Endothelial cell of hepatic sinusoid (primary cell): ENCODE results near the gene AFM.

Experiments used
- in situ Hi-C: cut with HindIII; loops from 2 replicates; pipeline ENCODE4 v1.10.0; 2017; ENCODE audit warnings: low sequenced_read_pairs

AFM gene, protein sequence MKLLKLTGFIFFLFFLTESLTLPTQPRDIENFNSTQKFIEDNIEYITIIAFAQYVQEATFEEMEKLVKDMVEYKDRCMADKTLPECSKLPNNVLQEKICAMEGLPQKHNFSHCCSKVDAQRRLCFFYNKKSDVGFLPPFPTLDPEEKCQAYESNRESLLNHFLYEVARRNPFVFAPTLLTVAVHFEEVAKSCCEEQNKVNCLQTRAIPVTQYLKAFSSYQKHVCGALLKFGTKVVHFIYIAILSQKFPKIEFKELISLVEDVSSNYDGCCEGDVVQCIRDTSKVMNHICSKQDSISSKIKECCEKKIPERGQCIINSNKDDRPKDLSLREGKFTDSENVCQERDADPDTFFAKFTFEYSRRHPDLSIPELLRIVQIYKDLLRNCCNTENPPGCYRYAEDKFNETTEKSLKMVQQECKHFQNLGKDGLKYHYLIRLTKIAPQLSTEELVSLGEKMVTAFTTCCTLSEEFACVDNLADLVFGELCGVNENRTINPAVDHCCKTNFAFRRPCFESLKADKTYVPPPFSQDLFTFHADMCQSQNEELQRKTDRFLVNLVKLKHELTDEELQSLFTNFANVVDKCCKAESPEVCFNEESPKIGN

DNA sequence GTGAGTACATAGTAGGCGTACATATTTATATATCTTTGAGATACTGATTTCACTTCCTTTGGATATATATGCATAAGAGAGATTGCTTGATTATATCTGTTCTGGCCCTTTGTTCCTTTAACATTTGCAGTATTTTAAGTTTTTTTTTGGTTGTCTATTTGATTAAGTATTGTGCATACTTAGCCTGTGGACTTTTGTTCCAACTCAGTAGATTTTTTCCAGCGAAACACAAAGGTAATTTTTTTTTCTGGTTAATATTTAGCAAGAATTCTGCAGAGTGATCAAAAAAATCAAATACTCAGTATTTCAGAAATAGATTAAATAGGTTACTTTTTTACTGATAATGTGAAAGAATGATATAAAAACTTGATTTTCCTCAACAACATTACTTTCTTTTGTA is at the start of gene AFM:
AFM (plus strand) TSS at position 388 of the 400 bp plus-strand sequence. CDS start 31 bp downstream, outside the sequence.
- in situ Hi-C loops, result no loop called here

DNA sequence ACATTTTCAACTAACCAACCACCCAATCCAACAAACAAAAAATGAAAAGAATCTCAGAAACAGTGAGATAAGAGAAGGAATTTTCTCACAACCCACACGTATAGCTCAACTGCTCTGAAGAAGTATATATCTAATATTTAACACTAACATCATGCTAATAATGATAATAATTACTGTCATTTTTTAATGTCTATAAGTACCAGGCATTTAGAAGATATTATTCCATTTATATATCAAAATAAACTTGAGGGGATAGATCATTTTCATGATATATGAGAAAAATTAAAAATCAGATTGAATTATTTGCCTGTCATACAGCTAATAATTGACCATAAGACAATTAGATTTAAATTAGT is 49.8 kb upstream of the AFM start:
- in situ Hi-C loops, result loop anchor here (5.0 to 10.0 kb wide), 2 partner anchors 34 to 63 kb away; no protein-coding TSS in a partner anchor

DNA sequence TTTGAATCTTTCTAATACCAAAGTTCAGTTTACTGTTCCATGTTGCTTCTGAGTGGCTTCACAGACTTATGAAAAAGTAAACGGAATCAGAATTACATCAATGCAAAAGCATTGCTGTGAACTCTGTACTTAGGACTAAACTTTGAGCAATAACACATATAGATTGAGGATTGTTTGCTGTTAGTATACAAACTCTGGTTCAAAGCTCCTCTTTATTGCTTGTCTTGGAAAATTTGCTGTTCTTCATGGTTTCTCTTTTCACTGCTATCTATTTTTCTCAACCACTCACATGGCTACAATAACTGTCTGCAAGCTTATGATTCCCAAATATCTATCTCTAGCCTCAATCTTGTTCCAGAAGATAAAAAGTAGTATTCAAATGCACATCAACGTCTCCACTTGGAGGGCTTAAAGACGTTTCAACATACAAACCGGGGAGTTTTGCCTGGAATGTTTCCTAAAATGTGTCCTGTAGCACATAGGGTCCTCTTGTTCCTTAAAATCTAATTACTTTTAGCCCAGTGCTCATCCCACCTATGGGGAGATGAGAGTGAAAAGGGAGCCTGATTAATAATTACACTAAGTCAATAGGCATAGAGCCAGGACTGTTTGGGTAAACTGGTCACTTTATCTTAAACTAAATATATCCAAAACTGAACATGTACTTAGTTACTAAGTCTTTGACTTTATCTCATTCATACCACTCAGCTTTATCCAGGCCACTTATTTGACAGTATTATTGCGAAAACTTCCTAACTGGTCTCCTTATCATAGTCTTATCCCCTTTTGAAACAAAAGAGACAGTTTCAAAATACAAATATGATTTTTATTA is 49.2 kb upstream of the AFM start:
- in situ Hi-C loops, result loop anchor here (5.0 to 10.0 kb wide), 2 partner anchors 35 to 62 kb away; no protein-coding TSS in a partner anchor

DNA sequence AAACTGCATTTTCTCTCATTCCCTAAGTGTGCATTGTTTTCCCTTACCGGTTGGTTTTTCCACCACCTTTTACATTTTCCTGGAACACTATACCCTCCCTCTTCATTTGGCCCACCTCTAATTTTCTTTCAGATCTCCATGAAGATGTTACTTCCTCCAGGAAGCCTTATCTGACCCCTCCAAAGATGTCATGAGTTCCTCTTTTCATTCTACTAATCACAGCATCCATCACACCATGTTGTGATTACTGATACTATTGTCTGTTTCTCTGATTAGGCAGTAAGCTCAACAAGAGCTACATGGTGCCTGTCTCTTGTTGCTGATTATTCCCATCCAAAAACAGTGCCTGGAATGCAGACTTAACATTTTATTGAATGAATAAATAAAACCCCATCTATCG is 48.4 kb upstream of the AFM start:
- in situ Hi-C loops, result loop anchor here (5.0 to 10.0 kb wide), 2 partner anchors 36 to 62 kb away; no protein-coding TSS in a partner anchor

DNA sequence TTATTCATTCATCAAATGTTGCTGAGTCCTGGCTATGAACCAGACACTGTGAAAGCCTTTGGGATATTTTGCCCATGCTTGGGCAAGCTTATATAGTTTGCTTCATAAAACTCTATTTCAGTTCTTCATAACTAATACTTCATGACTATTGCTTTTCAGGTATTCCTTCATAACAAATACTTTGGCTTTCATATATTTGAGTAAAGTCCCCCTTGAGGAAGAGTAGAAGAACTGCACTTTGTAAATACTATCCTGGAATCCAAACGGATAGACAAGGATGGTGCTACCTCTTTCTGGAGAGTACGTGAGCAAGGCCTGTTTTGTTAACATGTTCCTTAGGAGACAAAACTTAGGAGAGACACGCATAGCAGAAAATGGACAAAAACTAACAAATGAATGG is 47.2 kb upstream of the AFM start:
- in situ Hi-C loops, result loop anchor here (5.0 to 10.0 kb wide), 2 partner anchors 37 to 60 kb away; no protein-coding TSS in a partner anchor

DNA sequence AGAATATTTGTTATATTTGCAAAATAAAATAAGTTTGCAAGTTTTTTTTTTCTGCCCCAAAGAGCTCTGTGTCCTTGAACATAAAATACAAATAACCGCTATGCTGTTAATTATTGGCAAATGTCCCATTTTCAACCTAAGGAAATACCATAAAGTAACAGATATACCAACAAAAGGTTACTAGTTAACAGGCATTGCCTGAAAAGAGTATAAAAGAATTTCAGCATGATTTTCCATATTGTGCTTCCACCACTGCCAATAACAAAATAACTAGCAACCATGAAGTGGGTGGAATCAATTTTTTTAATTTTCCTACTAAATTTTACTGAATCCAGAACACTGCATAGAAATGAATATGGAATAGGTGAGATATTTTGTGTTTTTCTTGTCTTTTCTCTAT is 45.6 kb upstream of the AFM start, which contains the start of gene AFP:
AFP (plus strand) TSS at position 238 of the 400 bp plus-strand sequence; CDS start at position 280, 42 bp downstream.
- in situ Hi-C loops, result loop anchor here (5.0 to 10.0 kb wide), 2 partner anchors 59 to 101 kb away; no protein-coding TSS in a partner anchor

DNA sequence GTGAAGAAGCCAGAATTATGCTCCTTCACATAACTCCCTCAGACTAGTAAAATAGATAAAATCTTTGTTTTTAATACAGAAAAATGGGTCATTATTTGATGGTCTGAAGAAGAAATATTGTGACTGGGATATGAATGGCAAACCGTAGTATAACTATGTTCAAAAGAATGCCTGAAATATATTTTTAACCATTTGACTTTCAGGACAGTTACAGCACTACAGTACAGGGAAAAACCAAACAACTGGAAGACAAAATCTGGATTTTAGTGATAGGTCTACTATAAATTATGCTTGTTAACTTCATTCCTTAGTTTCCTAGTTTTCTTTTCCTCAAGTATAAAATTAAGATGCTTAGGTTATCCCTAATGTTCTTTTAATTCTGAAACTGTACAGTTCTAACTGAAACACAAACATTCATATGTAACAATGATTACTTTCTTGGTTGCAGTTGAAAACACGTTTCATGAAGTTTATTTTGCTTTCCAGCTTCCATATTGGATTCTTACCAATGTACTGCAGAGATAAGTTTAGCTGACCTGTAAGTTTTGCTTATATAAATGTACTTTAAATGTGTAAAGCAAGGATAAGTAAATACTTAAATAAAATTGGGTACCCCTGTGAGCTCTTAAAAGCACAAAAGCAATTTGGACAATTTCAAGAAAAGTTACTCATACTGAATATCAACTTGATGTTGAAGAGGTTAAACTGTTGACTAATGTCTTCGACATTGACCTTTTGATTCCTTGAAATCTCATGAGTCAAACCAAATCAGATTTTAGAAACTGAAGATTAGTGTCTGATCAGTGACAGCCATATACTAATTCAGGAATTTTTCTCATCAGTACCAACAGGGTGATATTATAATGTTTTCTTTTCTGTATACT is 44.6 kb upstream of the AFM start:
- in situ Hi-C loops, result loop anchor here (5.0 to 10.0 kb wide), 2 partner anchors 58 to 100 kb away; no protein-coding TSS in a partner anchor

DNA sequence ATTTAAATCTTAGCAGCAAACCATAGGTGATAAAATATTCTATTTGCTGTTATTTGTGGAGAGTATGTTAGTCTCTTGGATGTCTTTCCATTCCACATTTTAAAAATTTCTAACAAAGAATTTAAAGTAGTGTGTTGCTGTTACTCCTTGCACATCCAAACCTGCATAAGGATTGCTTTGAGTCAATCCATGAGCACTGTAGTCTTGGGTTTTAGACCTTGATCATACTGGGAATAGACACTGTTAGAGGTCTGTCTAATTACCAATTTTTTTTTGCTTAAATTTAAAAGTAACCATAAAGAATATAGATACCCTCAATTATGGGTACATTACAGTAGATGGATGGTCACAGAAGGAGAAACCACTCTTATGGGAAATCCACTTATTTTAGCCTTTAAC is 44.0 kb upstream of the AFM start:
- in situ Hi-C loops, result loop anchor here (5.0 to 10.0 kb wide), 2 partner anchors 57 to 100 kb away; no protein-coding TSS in a partner anchor

DNA sequence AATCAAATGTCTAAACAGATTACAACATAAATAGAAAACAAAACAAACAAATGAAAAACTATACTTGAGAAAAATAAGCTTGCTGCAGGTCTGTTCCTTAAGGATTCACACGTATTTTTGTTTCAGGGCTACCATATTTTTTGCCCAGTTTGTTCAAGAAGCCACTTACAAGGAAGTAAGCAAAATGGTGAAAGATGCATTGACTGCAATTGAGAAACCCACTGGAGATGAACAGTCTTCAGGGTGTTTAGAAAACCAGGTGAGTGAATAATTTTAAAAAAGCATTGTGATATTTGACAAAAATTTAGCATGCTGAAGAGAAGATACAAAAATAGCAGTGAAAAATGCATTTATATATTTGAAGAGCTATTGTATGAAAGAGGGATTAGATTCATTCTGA is 43.5 kb upstream of the AFM start:
- in situ Hi-C loops, result loop anchor here (5.0 to 10.0 kb wide), 2 partner anchors 57 to 99 kb away; no protein-coding TSS in a partner anchor

DNA sequence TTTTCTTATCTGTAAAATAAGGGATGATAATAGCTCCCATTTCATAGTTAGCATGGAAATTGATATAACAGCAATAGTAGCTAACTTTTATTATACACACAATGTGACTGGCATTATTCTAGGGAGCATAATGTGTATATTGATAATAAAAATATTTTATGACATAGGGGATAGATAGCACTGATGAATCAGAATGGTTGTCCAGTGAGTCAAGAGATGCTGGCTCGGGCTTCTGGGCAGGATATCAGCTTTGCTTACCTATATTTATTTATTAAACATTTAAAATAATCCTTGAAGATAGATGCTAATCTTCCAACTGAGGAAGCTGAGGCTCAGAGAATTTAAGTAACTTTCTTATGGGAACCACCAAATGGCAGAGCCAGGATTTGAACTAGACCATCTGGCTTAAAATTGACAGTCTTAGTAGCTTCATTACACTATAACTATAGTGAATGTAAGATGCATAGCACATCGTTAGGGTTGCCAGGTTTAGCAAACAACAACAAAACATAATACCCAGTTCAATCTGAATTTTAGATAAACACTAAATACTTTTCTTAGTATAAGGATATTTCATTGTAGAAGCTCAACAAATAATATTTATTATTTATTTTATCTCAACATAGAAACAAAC is 42.8 kb upstream of the AFM start:
- in situ Hi-C loops, result loop anchor here (5.0 to 10.0 kb wide), 2 partner anchors 56 to 99 kb away; no protein-coding TSS in a partner anchor

DNA sequence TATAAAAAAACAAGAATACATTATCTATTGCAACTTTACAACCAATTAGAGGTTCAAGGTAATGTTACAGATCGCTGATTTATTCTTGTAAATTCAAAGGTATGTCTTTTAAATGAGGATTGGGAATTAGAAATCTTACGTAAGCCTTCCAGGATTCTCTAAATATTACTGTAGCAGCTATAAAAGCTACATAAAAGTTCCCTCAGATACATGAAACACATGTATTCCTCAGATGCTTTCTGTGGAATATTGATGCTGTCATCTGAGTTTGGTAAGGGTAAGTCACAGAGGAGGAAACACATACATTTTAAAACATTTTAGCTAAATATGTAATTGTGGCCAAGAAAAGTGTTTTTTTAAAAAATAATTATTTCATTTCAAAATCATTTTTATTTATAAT is 42.1 kb upstream of the AFM start:
- in situ Hi-C loops, result loop anchor here (5.0 to 10.0 kb wide), 2 partner anchors 55 to 98 kb away; no protein-coding TSS in a partner anchor

DNA sequence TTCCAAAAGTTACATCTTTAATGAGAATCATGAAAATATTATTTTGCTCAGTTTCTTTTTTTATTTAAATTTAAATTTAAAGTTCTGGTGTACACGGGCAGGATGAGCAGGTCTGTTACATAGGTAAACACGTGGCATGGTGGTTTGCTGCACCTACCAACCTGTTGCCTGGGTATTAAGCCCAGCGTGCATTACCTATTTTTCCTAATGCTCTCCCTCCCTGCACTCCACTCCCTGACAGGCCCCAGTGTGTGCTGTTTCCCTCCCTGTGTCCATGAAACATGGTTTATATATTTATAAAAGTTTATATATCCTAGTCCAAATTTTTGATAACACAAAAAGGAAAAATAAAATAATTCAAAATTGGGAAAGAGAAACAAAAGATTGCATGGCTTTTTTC is 41.6 kb upstream of the AFM start:
- in situ Hi-C loops, result loop anchor here (5.0 to 10.0 kb wide), 2 partner anchors 55 to 97 kb away; no protein-coding TSS in a partner anchor

DNA sequence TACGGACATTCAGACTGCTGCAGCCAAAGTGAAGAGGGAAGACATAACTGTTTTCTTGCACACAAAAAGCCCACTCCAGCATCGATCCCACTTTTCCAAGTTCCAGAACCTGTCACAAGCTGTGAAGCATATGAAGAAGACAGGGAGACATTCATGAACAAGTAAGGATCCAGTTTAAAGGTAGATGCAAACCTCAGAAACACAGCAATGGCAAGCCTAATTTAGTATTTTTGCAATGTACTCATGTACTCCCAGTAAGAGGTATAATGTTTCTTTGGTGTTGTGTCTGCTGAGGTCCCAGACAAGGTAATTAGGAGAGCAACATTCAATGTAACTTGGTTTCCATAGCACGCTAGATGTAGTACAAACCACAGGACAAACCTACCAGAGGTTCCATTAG is 40.9 kb upstream of the AFM start:
- in situ Hi-C loops, result no loop called here

DNA sequence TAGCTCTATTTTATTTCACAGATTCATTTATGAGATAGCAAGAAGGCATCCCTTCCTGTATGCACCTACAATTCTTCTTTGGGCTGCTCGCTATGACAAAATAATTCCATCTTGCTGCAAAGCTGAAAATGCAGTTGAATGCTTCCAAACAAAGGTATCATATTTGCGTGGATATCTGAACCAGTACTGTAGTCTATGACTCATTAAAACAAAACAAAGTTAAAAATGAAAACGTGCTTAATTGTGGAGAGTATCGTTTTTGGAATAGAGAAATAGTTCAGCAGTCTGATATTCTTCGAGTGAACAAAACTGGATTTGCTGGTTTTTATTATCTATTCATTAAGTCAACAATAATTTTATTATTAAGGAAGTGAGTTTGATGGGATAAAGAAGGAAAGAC is 39.3 kb upstream of the AFM start:
- in situ Hi-C loops, result no loop called here

DNA sequence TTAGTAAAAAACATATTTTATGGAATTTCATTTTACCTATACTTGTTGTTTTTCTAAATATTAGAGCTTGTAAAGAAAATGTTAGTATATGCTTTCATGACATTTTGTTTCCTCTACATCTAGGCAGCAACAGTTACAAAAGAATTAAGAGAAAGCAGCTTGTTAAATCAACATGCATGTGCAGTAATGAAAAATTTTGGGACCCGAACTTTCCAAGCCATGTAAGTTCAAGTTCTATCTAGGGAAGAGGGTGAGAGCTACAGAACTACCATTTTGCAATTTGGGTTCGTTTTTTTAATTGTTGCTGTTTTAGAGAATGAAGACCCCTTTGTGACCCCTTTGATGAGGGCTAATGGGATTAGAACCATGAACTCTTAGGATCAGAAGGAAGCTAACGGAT is 38.3 kb upstream of the AFM start:
- in situ Hi-C loops, result no loop called here

DNA sequence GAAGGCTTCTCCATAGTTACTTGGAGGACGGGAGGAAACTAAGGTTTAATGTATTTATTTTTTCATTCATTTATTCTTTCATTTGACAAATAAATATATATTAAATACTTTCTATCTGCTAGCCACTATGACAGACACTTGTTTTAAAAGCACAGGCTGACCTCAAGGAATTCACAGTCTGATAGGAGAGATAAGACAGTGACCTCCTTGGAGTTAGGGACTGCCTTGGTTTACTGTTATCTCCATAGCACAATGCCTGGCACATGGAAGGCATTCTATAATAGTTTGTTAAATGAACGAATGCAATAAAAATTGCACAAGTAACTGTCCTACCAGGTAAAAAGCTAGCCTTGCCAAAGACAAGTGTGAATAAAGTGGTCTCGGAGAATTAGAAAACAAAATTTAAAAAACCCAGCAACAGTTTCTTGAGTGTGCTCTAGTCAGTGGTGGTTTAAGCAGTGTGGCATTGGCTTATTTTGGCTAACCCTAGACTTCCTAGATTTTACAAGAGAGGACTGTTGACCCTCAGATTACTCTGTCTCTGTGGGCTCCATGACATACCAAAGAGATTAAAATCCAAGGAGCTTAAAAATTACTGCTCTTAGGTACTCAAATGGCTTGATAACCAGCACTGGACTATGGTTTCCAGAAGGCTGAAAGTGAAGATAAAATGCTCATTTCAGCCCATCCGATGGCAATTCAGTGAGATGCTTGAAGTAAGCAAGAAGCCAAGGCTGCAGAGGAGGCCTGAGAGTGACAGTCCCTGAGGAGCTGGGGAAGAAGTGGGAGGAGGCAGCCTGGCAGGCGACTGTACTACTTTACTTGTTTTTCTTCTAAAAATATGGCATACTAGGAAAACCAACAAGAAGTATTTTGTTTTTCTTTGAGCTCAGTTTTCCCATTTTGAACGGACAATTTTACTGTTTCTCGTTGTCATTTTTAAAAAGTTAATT is 35.9 kb upstream of the AFM start:
- in situ Hi-C loops, result no loop called here

DNA sequence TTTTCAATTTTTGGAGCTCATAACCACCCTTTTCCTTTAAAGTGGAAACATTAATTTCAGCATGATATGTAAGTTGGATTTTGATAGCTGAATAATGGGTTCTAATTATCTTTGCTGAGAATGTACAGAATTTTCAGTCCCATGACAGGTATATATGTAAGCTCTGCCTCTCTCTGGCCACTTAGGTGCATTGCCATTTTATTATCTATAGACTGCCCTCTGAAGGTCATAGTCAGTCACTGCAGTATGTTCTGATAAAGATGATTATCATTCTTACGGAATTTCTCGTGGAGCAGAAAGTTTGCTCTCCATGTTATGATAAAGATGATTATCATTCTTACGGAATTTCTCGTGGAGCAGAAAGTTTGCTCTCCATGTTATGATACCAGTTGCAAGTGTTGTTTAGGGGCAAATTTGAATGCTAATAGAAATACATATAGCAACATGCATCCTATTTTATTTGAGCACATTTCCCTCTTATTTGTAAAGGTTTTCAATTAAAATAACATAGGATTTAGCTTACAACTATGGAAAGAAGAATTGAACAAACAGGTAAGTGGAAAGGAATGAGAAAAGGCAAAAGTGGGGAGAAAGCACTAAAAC is 35.1 kb upstream of the AFM start:
- in situ Hi-C loops, result no loop called here

DNA sequence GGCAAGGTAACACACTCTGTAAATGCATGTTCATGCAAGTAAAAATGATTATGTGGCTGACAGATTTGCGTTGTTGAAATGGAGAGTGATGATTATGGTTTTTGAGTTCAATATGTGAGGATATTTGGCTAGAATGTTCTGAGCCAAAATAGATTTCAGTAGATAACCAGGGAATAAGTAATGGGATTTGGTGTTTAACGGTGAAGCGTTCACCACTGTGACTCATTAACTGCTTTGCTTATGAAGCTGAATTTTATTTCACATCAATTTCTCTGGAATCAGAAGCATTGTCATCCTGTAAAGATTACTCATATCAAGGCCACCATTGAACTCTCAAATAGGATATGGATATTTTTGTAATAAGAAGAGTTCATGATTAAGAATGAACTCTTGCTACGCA is 33.9 kb upstream of the AFM start:
- in situ Hi-C loops, result no loop called here
